Neural progenitor cell (in vitro differentiated cells): ENCODE results near the gene NDUFAF2.

ENCODE experiments used
- CTCF ChIP-seq: fragments of 200-600 bp; sonication (generic); IDR thresholded peaks from 2 replicates; pipeline ENCODE4 v1.5.1; 2017; ENCODE audit warnings: antibody characterized with exemption, mild to moderate bottlenecking
- EZH2 ChIP-seq: fragments of 200-600 bp; sonication (generic); IDR thresholded peaks from 2 replicates; pipeline ENCODE4 v1.6.1; 2017; ENCODE audit warnings: antibody characterized with exemption, mild to moderate bottlenecking, moderate library complexity

DNA sequence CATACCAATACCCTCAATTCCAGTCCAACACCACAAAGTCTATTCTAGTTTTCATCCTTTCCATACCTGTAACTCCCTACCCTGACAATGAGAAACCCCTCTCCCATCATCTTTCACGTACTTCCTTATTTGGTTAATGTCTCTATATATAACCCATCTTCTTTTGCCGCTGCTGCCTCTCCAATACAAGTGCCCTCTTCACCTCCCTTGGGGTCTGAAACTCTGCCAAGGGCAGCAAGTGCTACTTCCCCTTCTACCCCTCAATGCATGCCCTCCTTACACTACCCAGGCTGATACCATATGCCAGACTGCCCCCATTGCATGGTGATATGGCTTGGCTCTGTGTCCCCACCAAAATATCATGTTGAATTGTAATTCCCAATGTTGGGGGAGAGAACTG is 241.6 kb downstream of the NDUFAF2 start:
- TF ChIP-seq CTCF: no peak
- TF ChIP-seq EZH2: no peak
